MM.1S (cell line): ENCODE measurements around the gene PRKG1.
"Not testable (repeated sequence)": the region's sequence is repeated elsewhere in the genome, so short reads cannot be mapped to it uniquely, and the experiment has no call there.

Source experiments
- DNase-seq: peaks from one replicate; pipeline ENCODE4 v3.0.0-alpha.2; 2015
- H2AFZ ChIP-seq: fragments of 300-600 bp; sonication (generic); 2 replicates; pipeline ENCODE4 v1.6.0; 2016; ENCODE audit warnings: antibody characterized with exemption, low read length
- H3F3A ChIP-seq: fragments of 300-600 bp; sonication (generic); 2 replicates; pipeline ENCODE4 v1.6.1; 2016; ENCODE audit warnings: mild to moderate bottlenecking, antibody characterized with exemption, low read length, moderate library complexity, mixed read lengths; ENCODE audit not compliant: insufficient read depth
- H3K27ac ChIP-seq: fragments of 300-600 bp; sonication (generic); 2 replicates; pipeline ENCODE4 v1.5.1; 2016; ENCODE audit warnings: mild to moderate bottlenecking, low read length
- H3K27me3 ChIP-seq: fragments of 300-600 bp; sonication (generic); replicated peaks from 2 replicates; pipeline ENCODE4 v1.6.0; 2016; ENCODE audit warnings: low read length; ENCODE audit not compliant: insufficient read depth
- H3K36me3 ChIP-seq: fragments of 300-600 bp; sonication (generic); replicated peaks from 2 replicates; pipeline ENCODE4 v1.6.1; 2016; ENCODE audit warnings: mild to moderate bottlenecking, low read length, mixed read lengths; ENCODE audit not compliant: insufficient read depth
- H3K4me1 ChIP-seq: fragments of 300-600 bp; sonication (generic); 2 replicates; pipeline ENCODE4 v1.6.1; 2016; ENCODE audit warnings: low read length, mixed read lengths
- H3K4me2 ChIP-seq: fragments of 300-600 bp; sonication (generic); 2 replicates; pipeline ENCODE4 v1.6.0; 2016; ENCODE audit warnings: low read depth, low read length
- H3K4me3 ChIP-seq: fragments of 300-600 bp; sonication (generic); 2 replicates; pipeline ENCODE4 v1.5.1; 2016; ENCODE audit warnings: low read length, mixed read lengths
- H3K79me2 ChIP-seq: fragments of 300-600 bp; sonication (generic); 2 replicates; pipeline ENCODE4 v1.6.1; 2016; ENCODE audit warnings: mixed run types, low read length, mixed read lengths
- H3K9ac ChIP-seq: fragments of 300-600 bp; sonication (generic); 2 replicates; pipeline ENCODE4 v1.6.1; 2016; ENCODE audit warnings: low read length, mixed read lengths
- H3K9me2 ChIP-seq: fragments of 300-600 bp; sonication (generic); replicated peaks from 2 replicates; pipeline ENCODE4 v1.6.1; 2016; ENCODE audit warnings: mild to moderate bottlenecking, low read length, mixed read lengths; ENCODE audit not compliant: insufficient read depth
- H3K9me3 ChIP-seq: fragments of 300-600 bp; sonication (generic); replicated peaks from 2 replicates; pipeline ENCODE4 v1.6.1; 2016; ENCODE audit warnings: mild to moderate bottlenecking, low read length, mixed read lengths; ENCODE audit not compliant: insufficient read depth
- H4K20me1 ChIP-seq: fragments of 300-600 bp; sonication (generic); 2 replicates; pipeline ENCODE4 v1.6.1; 2016; ENCODE audit warnings: mild to moderate bottlenecking, low read length, moderate library complexity, mixed read lengths; ENCODE audit not compliant: insufficient read depth
- EZH2 ChIP-seq: fragments of 300-600 bp; sonication (generic); optimal IDR thresholded peaks from 2 replicates; pipeline ENCODE3; 2017; ENCODE audit warnings: low read depth, mild to moderate bottlenecking, antibody characterized with exemption, low read length, mixed read lengths
- EZH2phosphoT487 ChIP-seq: fragments of 300-600 bp; sonication (generic); IDR thresholded peaks from 2 replicates; pipeline ENCODE4 v1.6.1; 2018; ENCODE audit warnings: antibody characterized with exemption, low read length
- TF ChIP-seq, protein P1 (sequence below): fragments of 300-600 bp; sonication (generic); IDR thresholded peaks from 2 replicates; pipeline ENCODE4 v1.5.1; 2016; ENCODE audit warnings: antibody characterized with exemption, low read length, mixed read lengths

Gene PRKG1

DNA sequence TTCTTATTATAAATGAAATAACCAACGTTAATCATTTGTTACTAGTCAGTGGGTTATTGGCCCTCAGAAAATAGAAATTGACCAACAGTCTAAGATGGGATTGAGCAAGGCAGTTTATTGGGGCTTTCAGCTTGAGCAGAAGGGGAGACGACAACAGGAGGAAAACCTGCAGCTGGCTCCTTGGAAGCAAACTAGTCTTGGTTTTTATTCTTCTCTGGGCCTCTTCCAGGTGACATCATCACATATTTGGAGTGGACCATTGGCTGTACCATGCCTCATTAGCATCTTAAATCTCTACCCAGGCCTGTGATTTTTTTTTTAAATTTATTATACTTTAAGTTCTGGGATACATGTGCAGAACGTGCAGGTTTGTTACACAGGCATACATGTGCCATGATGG, 684.1 kb downstream of the PRKG1 start:
- no peaks in the 10 kb centered on the region for H3K27me3 ChIP-seq
- no peak overlapping the region for H3K4me2 ChIP-seq
- no peak overlapping the region for H3K9ac ChIP-seq
- no peaks in the 10 kb centered on the region for H3K36me3 ChIP-seq
- no peak overlapping the region for H3K4me3 ChIP-seq
- no peaks in the 10 kb centered on the region for H4K20me1 ChIP-seq
- no peak overlapping the region for H2AFZ ChIP-seq
- no peaks in the 10 kb centered on the region for H3K4me1 ChIP-seq
- H3K9me3 ChIP-seq: no peaks in the 10 kb centered on the region
- H3K9me2 ChIP-seq: no peaks in the 10 kb centered on the region
- DNase-seq: no peak
- no peaks in the 10 kb centered on the region for H3K79me2 ChIP-seq
- TF ChIP-seq EZH2phosphoT487 (no peak), EZH2 (no peak)
- TF ChIP-seq, protein P1, sequence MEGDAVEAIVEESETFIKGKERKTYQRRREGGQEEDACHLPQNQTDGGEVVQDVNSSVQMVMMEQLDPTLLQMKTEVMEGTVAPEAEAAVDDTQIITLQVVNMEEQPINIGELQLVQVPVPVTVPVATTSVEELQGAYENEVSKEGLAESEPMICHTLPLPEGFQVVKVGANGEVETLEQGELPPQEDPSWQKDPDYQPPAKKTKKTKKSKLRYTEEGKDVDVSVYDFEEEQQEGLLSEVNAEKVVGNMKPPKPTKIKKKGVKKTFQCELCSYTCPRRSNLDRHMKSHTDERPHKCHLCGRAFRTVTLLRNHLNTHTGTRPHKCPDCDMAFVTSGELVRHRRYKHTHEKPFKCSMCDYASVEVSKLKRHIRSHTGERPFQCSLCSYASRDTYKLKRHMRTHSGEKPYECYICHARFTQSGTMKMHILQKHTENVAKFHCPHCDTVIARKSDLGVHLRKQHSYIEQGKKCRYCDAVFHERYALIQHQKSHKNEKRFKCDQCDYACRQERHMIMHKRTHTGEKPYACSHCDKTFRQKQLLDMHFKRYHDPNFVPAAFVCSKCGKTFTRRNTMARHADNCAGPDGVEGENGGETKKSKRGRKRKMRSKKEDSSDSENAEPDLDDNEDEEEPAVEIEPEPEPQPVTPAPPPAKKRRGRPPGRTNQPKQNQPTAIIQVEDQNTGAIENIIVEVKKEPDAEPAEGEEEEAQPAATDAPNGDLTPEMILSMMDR: no peak
- no peak overlapping the region for H3K27ac ChIP-seq
- no peaks in the 10 kb centered on the region for H3F3A ChIP-seq

DNA sequence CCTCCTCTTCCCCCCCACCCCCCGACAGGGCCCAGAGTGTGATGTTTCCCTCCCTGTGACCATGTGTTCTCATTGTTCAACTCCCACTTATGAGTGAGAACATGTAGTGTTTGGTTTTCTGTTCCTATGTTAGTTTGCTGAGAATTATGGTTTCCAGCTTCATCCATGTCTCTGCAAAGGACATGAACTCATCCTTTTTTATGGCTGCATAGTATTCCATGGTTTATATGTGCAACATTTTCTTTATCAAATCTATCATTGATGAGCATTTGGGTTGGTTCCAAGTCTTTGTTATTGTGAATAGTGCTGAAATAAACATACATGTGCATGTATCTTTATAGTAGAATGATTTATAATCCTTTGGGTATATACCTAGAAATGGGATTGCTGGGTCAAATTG, 684.6 kb downstream of the PRKG1 start:
- not testable (repeated sequence) for H3F3A ChIP-seq, H3K79me2 ChIP-seq, H4K20me1 ChIP-seq, H3K27ac ChIP-seq, H3K9ac ChIP-seq, H3K36me3 ChIP-seq, H3K4me1 ChIP-seq, H3K4me2 ChIP-seq, H3K4me3 ChIP-seq, H2AFZ ChIP-seq, H3K9me3 ChIP-seq, DNase-seq, H3K27me3 ChIP-seq, H3K9me2 ChIP-seq

DNA sequence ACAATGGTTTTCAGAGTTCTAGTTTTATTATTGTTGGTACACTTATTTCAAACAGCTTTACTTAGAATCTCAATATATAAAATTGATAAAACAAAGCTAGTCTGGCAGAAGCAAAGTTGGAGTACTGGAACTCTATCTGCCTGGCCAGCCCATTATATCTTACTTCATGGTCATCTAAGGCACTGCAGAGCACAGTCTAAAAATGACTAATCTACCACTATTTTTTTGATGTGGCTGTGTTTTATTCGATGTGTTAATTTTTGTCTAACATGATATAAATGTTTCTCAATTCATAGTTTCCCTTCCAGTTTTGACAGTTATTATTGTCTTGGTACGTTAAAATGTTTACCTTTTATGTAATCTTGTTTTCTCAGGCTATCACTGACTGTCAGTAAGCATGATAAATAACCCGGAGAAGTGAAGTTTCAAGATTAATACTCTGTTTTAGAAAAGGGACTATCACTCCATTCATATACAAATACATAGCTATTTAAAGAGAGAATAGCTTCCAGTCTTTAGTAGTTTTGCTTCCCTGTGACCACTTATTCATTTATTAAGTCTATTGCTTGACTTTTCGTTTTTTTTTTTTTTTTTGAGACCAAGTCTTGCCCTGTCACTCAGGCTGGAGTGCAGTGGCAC, 685.7 kb downstream of the PRKG1 start:
- Histone ChIP-seq H3K9ac (no peak overlapping the region), H3K9me2 (no peaks in the 10 kb centered on the region)

More for the DNA sequence above, 685.7 kb downstream of the PRKG1 start:
- DNase-seq: no peak
- Histone ChIP-seq H3K79me2 (no peaks in the 10 kb centered on the region), H3K36me3 (no peaks in the 10 kb centered on the region), H3K27me3 (no peaks in the 10 kb centered on the region), H3K4me1 (no peaks in the 10 kb centered on the region), H3K4me2 (no peak overlapping the region), H4K20me1 (no peaks in the 10 kb centered on the region), H3K27ac (no peak overlapping the region), H2AFZ (no peak overlapping the region), H3F3A (no peaks in the 10 kb centered on the region), H3K4me3 (no peak overlapping the region), H3K9me3 (no peaks in the 10 kb centered on the region)
- TF ChIP-seq EZH2 (no peak), EZH2phosphoT487 (no peak)
- TF ChIP-seq, protein P1: no peak
